GM23338 (cell line): ENCODE measurements around the gene BZW2. TPM values are rescaled to one million over a fixed set of nuclear protein-coding genes. Genes with fewer than 3 reads are reported as not detected.

Experiments used
- ATAC-seq: fragments of 200-7000 bp; cut with Tn5 transposase; 3 replicates; pipeline ENCODE4 v1.9.1; 2020
- DNase-seq: peaks from one replicate; pipeline ENCODE4 v3.0.0-alpha.2; 2015; ENCODE audit warnings: low spot score
- H2AFZ ChIP-seq: fragments of 200-600 bp; sonication (generic); 2 replicates; pipeline ENCODE4 v1.8.0; 2016; ENCODE audit warnings: antibody characterized with exemption, mild to moderate bottlenecking, moderate library complexity
- H3F3A ChIP-seq: fragments of 200-600 bp; sonication (generic); replicated peaks from 2 replicates; pipeline ENCODE4 v1.8.0; 2017; ENCODE audit warnings: antibody characterized with exemption, mixed run types, low read depth
- H3K27ac ChIP-seq: fragments of 200-600 bp; sonication (generic); 2 replicates; pipeline ENCODE4 v1.6.1; 2016; ENCODE audit warnings: low read depth
- H3K27me3 ChIP-seq: fragments of 200-600 bp; sonication (generic); 2 replicates; pipeline ENCODE4 v1.8.0; 2016; ENCODE audit warnings: mild to moderate bottlenecking, mixed run types, moderate library complexity; ENCODE audit not compliant: insufficient read depth
- H3K36me3 ChIP-seq: fragments of 200-600 bp; sonication (generic); 2 replicates; pipeline ENCODE4 v1.8.0; 2016; ENCODE audit warnings: mild to moderate bottlenecking; ENCODE audit not compliant: insufficient read depth
- H3K4me1 ChIP-seq: fragments of 200-600 bp; sonication (generic); 2 replicates; pipeline ENCODE4 v1.8.0; 2016; ENCODE audit warnings: mild to moderate bottlenecking, moderate library complexity; ENCODE audit not compliant: insufficient read depth
- H3K4me2 ChIP-seq: fragments of 200-600 bp; sonication (generic); 2 replicates; pipeline ENCODE4 v1.7.1; 2017; ENCODE audit warnings: mixed run types
- H3K4me3 ChIP-seq: fragments of 200-600 bp; sonication (generic); 2 replicates; pipeline ENCODE4 v1.6.1; 2016; ENCODE audit warnings: mixed run types
- H3K79me2 ChIP-seq: fragments of 200-600 bp; sonication (generic); replicated peaks from 2 replicates; pipeline ENCODE4 v1.8.0; 2017; ENCODE audit warnings: mild to moderate bottlenecking; ENCODE audit not compliant: insufficient read depth
- H3K9me2 ChIP-seq: fragments of 200-600 bp; sonication (generic); 2 replicates; pipeline ENCODE4 v1.8.0; 2017; ENCODE audit not compliant: insufficient read depth
- H4K20me1 ChIP-seq: fragments of 200-600 bp; sonication (generic); replicated peaks from 2 replicates; pipeline ENCODE4 v1.8.0; 2017; ENCODE audit warnings: mild to moderate bottlenecking; ENCODE audit not compliant: insufficient read depth
- H3K27ac Mint-ChIP-seq: 2 replicates; pipeline ENCODE4 v1.8.0; 2020; ENCODE audit warnings: inconsistent platforms, mild to moderate bottlenecking, moderate library complexity, mixed read lengths
- H3K27me3 Mint-ChIP-seq: 3 replicates; pipeline ENCODE4 v1.8.0; 2022; ENCODE audit warnings: low read depth, mild to moderate bottlenecking, moderate library complexity, mixed read lengths, inconsistent platforms; ENCODE audit not compliant: insufficient read depth, poor library complexity
- H3K36me3 Mint-ChIP-seq: 3 replicates; pipeline ENCODE4 v1.8.0; 2021; ENCODE audit warnings: low read depth, mild to moderate bottlenecking, inconsistent platforms, moderate library complexity, mixed read lengths
- H3K4me1 Mint-ChIP-seq: 3 replicates; pipeline ENCODE4 v1.8.0; 2020; ENCODE audit warnings: mild to moderate bottlenecking, inconsistent platforms, mixed read lengths
- H3K4me3 Mint-ChIP-seq: 3 replicates; pipeline ENCODE4 v1.8.0; 2021; ENCODE audit warnings: moderate library complexity, mild to moderate bottlenecking, inconsistent platforms, mixed read lengths
- H3K9me3 Mint-ChIP-seq: 3 replicates; pipeline ENCODE4 v1.8.0; 2020; ENCODE audit warnings: moderate library complexity, mild to moderate bottlenecking, inconsistent platforms, mixed read lengths
- CREB1 ChIP-seq: fragments of 250-450 bp; sonication (Bioruptor Pico); IDR thresholded peaks from 2 replicates; pipeline ENCODE4 v1.5.0; 2020; ENCODE audit warnings: low read depth, mild to moderate bottlenecking, moderate library complexity
- CTCF ChIP-seq, 2 experiments: fragments of 200-600 bp in 1 of 2; sonication (generic) in 1 of 2; conservative IDR thresholded peaks; 2 replicates each; pipeline versions ENCODE4 v1.5.1 to v1.6.1; 2016 to 2017; ENCODE audit warnings: antibody characterized with exemption in 2 of 2, low read depth in 2 of 2, mild to moderate bottlenecking in 2 of 2, moderate library complexity in 1 of 2
- ETS1 ChIP-seq: IDR thresholded peaks from 2 replicates; pipeline ENCODE4 v1.6.1; 2016; ENCODE audit warnings: antibody characterized with exemption
- EZH2 ChIP-seq: fragments of 200-600 bp; sonication (generic); IDR thresholded peaks from one replicate; pipeline ENCODE4 v1.8.0; 2017; ENCODE audit warnings: antibody characterized with exemption, mild to moderate bottlenecking, low read depth; ENCODE audit not compliant: unreplicated experiment
- EZH2phosphoT487 ChIP-seq: fragments of 200-600 bp; sonication (generic); IDR thresholded peaks from one replicate; pipeline ENCODE4 v1.8.1; 2018; ENCODE audit warnings: antibody characterized with exemption; ENCODE audit not compliant: unreplicated experiment
- JUNB ChIP-seq: IDR thresholded peaks from one replicate; pipeline ENCODE4 v1.6.1; 2016; ENCODE audit warnings: antibody characterized with exemption; ENCODE audit not compliant: unreplicated experiment
- POLR2AphosphoS5 ChIP-seq: IDR thresholded peaks from 2 replicates; pipeline ENCODE4 v1.6.1; 2016; ENCODE audit warnings: antibody characterized with exemption, low read depth
- REST ChIP-seq: IDR thresholded peaks from one replicate; pipeline ENCODE4 v1.6.1; 2018; ENCODE audit warnings: antibody characterized with exemption; ENCODE audit not compliant: unreplicated experiment
- STAT1 ChIP-seq: IDR thresholded peaks from one replicate; pipeline ENCODE4 v1.6.1; 2016; ENCODE audit warnings: antibody characterized with exemption; ENCODE audit not compliant: unreplicated experiment
- ZNF114 ChIP-seq: fragments of 250-450 bp; sonication (Bioruptor Pico); IDR thresholded peaks from 2 replicates; pipeline ENCODE4 v1.5.0; 2020; ENCODE audit warnings: mild to moderate bottlenecking, moderate library complexity
- polyA plus RNA-seq: library from polyadenylated mRNA; unstranded; fragments of >200 nt; fragmentation: Nextera tagmentation; extraction: Ambion mirVana; gene quantifications from 2 replicates; pipeline ENCODE4 v1.2.1, GENCODE V29; 2016
- total RNA-seq: library from RNA; depleted of rRNA; stranded (reverse); fragments of >200 nt; shearing (Covaris generic); gene quantifications from 2 replicates; pipeline ENCODE4 v1.2.3, GENCODE V29; 2014

BZW2 gene
- total and polyA plus RNA-seq, 2 experiments from 2014 or later: 88.8 to 108 TPM

- ATAC-seq: no peak
- H3K79me2 ChIP-seq: no peaks in the 10 kb centered on the region
- no peak overlapping the region for H3K4me3 Mint-ChIP-seq
Measured at GRCh38 chr7:16728811-16729210, 82.8 kb downstream of the BZW2 start.

More at GRCh38 chr7:16728811-16729210, 82.8 kb downstream of the BZW2 start:
- H3K4me2 ChIP-seq: no peak overlapping the region
- H3K9me2 ChIP-seq: no peaks in the 10 kb centered on the region
- H3K4me3 ChIP-seq: no peak overlapping the region
- Mint-ChIP-seq H3K27ac (no peak overlapping the region), H3K4me1 (no peaks in the 10 kb centered on the region), H3K9me3 (no peaks in the 10 kb centered on the region), H3K36me3 (no peaks in the 10 kb centered on the region), H3K27me3 (no peaks in the 10 kb centered on the region)
- DNase-seq: no peak
- H2AFZ ChIP-seq: no peak overlapping the region
- H3K27ac ChIP-seq: no peak overlapping the region
- no peaks in the 10 kb centered on the region for H4K20me1 ChIP-seq
- TF ChIP-seq POLR2AphosphoS5 (no peak), CREB1 (CRISPR knock-in tag) (no peak), STAT1 (no peak), ETS1 (no peak), EZH2phosphoT487 (no peak), EZH2 (no peak), ZNF114 (CRISPR knock-in tag) (no peak), CTCF (conservative IDR thresholded peaks at IDR 0.05; ENCODE audit: low read depth in 2 of 2) (no peak), REST (no peak), JUNB (no peak)
- no peaks in the 10 kb centered on the region for H3F3A ChIP-seq
- H3K36me3 ChIP-seq: no peaks in the 10 kb centered on the region
- no peaks in the 10 kb centered on the region for H3K27me3 ChIP-seq
- H3K4me1 ChIP-seq: no peaks in the 10 kb centered on the region
